Regular cardiac myocyte (primary cell): ENCODE results near the gene FMO2. TPM values are rescaled to one million over a fixed set of nuclear protein-coding genes. Genes with fewer than 3 reads are reported as not detected.

Experiments used
- total RNA-seq: library from RNA; depleted of rRNA; stranded (reverse); fragments of >200 nt; gene quantifications from 2 replicates; pipeline ENCODE4 v1.2.3, GENCODE V29; 2014

The FMO2 gene
- 1.3 and 27.9 TPM in 2 replicates for total RNA-seq

DNA sequence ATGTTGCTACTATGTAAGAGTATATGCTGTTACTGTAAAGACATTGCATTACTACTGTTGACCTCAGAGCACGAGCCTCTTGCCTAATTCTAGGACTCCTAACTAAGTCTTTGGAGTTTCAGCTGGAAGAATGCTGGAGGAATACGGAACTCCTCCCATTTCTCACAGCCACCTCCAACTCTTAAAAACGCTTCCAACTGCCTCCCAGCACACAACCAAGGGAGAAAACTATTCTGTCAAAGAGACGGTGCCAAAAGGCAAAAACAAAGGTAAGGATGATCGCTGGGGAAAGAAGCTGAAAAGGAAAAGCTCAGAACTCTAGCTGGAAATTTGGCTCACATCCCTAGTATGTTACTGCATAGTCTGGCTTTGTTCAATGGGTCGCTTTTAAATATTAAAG, at the start of gene FMO2:
FMO2 (plus strand) TSS at position 210 of the 400 bp plus-strand sequence. CDS start 414 bp downstream, outside the sequence.

DNA sequence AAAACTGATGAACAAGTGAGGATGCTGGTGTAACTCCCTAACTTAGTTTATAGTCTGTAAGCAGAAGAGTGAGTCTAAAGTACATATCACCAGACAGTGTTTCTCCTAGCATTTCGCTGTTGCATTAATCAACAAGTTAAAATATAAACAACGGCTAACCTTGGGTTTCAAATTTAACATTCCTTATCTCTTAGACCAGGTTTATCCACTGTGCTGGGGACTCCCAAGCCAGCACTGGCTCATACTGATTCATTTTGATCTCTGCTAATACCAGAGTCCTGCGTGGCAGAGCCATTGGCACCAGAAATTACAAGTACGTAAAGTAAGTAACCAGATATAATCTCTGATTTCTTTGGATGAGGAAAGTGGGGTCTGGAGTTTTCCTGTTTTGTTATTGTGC, 63.2 kb downstream of the FMO2 start, which contains the start of gene FMO1:
FMO1 (plus strand) TSS at position 193 of the 400 bp plus-strand sequence. CDS start 9,594 bp downstream, outside the sequence.

Other genes with a start within 250 kb of the FMO2 start
- 0.38 and 0.85 TPM in 2 replicates for gene MROH9, start 249.8 kb upstream of the FMO2 start, total RNA-seq
- 0.38 and 12.1 TPM in 2 replicates for gene FMO3, start 94.4 kb upstream of the FMO2 start, total RNA-seq
- 0.28 TPM in 1 of 2 replicates, not detected in the other for gene FMO1, start 63.2 kb downstream of the FMO2 start, total RNA-seq
- gene FMO4, start 128.9 kb downstream of the FMO2 start, total RNA-seq, result 0.96 and 3.9 TPM in 2 replicates